ENCODE measurements around the gene RLBP1. TPM values are rescaled to one million over a fixed set of nuclear protein-coding genes. Genes with fewer than 3 reads are reported as not detected.

The RLBP1 gene
- total and polyA plus RNA-seq, 2 experiments from 2014 or later, result not detected

DNA sequence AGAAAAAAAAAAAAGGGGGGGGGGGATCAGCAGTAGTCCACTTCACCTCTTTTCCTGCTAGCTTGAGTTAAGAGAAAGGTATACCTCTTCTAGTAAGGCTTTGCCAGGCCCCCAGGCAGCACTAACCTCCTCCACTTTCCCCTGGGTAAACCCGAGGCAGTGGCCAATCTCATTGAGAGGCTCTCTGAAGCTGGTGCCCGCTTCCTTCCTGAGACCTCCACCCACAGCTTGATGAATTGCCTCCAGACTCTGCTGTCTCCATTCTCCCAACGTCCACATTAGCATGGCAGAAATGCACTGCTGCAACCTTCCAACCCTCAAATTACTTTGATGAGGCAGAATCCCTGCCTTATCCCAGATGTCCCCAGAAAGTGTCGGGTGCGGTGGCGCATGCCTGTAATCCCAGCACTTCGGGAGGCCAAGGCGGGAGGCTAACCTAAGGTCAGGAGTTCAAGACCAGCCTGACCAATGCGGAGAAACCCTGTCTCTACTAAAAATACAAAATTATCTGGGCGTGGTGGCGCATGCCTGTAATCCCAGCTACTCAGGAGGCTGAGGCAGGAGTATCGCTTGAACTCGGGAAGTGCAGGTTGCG lies 15.3 kb downstream of the RLBP1 start:
- no peak overlapping the region for H2AFZ ChIP-seq
- H3K4me2 ChIP-seq, result no peak overlapping the region
- no peaks in the 10 kb centered on the region for H3K36me3 ChIP-seq (replicated peaks; ENCODE audit: insufficient read depth, low read depth)
- no peak overlapping the region for H3K27ac ChIP-seq
- no peaks in the 10 kb centered on the region for H3K4me1 ChIP-seq (ENCODE audit: insufficient read depth)
- WGBS (ENCODE audit: low lambda C conversion rate, missing lambda C conversion rate), result 88% methylated on average over 14 of the region's 14 CpGs
- no peak for DNase-seq (ENCODE audit: low spot score)
- H4K20me1 ChIP-seq (ENCODE audit: insufficient read depth, poor library complexity, severe bottlenecking), result no peaks in the 10 kb centered on the region
- H3K27me3 ChIP-seq, result no peaks in the 10 kb centered on the region
- no peak overlapping the region for H3K4me3 ChIP-seq
- H3K79me2 ChIP-seq, result no peaks in the 10 kb centered on the region
- H3K9me3 ChIP-seq (ENCODE audit: low read depth), result no peaks in the 10 kb centered on the region
- H3K9me2 ChIP-seq (replicated peaks; ENCODE audit: insufficient read depth), result no peaks in the 10 kb centered on the region
- TF ChIP-seq, protein P1, sequence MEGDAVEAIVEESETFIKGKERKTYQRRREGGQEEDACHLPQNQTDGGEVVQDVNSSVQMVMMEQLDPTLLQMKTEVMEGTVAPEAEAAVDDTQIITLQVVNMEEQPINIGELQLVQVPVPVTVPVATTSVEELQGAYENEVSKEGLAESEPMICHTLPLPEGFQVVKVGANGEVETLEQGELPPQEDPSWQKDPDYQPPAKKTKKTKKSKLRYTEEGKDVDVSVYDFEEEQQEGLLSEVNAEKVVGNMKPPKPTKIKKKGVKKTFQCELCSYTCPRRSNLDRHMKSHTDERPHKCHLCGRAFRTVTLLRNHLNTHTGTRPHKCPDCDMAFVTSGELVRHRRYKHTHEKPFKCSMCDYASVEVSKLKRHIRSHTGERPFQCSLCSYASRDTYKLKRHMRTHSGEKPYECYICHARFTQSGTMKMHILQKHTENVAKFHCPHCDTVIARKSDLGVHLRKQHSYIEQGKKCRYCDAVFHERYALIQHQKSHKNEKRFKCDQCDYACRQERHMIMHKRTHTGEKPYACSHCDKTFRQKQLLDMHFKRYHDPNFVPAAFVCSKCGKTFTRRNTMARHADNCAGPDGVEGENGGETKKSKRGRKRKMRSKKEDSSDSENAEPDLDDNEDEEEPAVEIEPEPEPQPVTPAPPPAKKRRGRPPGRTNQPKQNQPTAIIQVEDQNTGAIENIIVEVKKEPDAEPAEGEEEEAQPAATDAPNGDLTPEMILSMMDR (IDR thresholded peaks at IDR 0.05; ENCODE audit: poor library complexity), result no peak
- no peak for TF ChIP-seq EZH2phosphoT487 (IDR thresholded peaks at IDR 0.05; ENCODE audit: low read depth, severe bottlenecking, unreplicated experiment)
- no peak for TF ChIP-seq EZH2 (IDR thresholded peaks at IDR 0.05; ENCODE audit: borderline replicate concordance)

DNA sequence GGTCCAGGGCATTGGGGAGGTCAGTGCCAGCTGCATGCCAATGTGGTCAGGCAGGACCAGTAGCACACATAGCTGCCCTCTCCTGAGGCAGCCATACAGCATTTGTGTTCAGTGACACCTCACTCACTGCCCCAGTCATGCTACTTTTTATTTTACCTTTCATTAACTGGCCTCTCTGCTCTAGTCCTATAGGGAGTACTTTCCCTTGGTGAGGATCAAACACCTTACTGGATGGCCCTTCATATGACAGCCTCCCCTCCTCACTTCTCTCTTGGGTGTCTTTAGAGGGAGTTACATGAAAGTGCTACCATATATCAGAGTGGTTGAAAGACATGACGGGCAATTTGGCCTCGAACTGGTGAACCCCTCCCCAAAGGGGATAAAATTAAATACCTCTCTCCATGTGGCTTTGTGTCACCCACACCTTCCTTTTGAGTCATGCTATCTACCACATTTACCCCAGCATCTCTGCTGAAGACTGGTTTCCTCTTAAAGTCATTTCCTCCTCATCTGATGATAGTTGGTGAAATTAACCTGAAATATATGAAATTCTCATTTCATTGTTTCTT lies 17.6 kb downstream of the RLBP1 start:
- Histone ChIP-seq H3K79me2 (no peaks in the 10 kb centered on the region), H3K36me3 (replicated peaks; ENCODE audit: insufficient read depth, low read depth) (no peaks in the 10 kb centered on the region), H3K27me3 (no peaks in the 10 kb centered on the region), H3K27ac (no peak overlapping the region), H3K4me3 (no peak overlapping the region), H3K9me2 (replicated peaks; ENCODE audit: insufficient read depth) (no peaks in the 10 kb centered on the region), H3K4me1 (ENCODE audit: insufficient read depth) (no peaks in the 10 kb centered on the region), H2AFZ (no peak overlapping the region), H4K20me1 (ENCODE audit: insufficient read depth, poor library complexity, severe bottlenecking) (no peaks in the 10 kb centered on the region), H3K9me3 (ENCODE audit: low read depth) (no peaks in the 10 kb centered on the region), H3K4me2 (no peak overlapping the region)
- TF ChIP-seq EZH2phosphoT487 (IDR thresholded peaks at IDR 0.05; ENCODE audit: low read depth, severe bottlenecking, unreplicated experiment) (no peak), EZH2 (IDR thresholded peaks at IDR 0.05; ENCODE audit: borderline replicate concordance) (no peak)
- TF ChIP-seq, protein P1 (IDR thresholded peaks at IDR 0.05; ENCODE audit: poor library complexity), result no peak
- DNase-seq (ENCODE audit: low spot score), result no peak
- WGBS (ENCODE audit: low lambda C conversion rate, missing lambda C conversion rate), result 86% methylated on average over 2 of the region's 2 CpGs

DNA sequence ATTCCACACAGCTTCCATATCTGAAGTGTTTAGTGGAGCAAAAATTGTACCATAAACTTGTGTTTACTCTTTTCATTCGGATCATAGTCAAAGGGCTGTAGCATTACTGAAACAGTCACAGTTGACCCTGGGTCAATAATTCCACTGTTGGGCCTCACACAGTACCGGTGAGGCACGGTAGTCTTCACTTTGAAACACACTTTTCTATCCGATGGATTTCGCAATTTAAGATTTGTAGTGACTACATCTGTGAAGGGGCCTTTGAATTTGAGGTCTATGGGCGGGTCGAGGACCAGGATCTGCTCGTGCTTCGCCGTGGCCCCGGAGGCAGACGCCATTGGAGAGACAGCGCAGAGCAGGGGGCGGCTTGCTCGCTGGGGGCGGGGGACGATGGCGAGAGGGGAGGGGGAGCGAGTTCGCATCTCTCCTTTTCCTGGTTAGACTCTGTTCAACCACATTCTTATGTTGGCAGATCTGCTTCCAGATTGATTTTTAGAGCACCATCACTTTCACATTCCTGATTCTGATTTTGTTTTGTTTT lies 19.8 kb downstream of the RLBP1 start:
- H3K79me2 ChIP-seq, result no peaks in the 10 kb centered on the region
- no peak overlapping the region for H3K4me2 ChIP-seq
- no peak for DNase-seq (ENCODE audit: low spot score)
- H3K36me3 ChIP-seq (replicated peaks; ENCODE audit: insufficient read depth, low read depth), result no peaks in the 10 kb centered on the region
- no peak overlapping the region for H3K27ac ChIP-seq
- no peaks in the 10 kb centered on the region for H3K9me2 ChIP-seq (replicated peaks; ENCODE audit: insufficient read depth)
- H3K4me1 ChIP-seq (ENCODE audit: insufficient read depth), result no peaks in the 10 kb centered on the region
- H2AFZ ChIP-seq, result no peak overlapping the region
- H3K4me3 ChIP-seq, result no peak overlapping the region
- 85% methylated on average over 18 of the region's 20 CpGs for WGBS (ENCODE audit: low lambda C conversion rate, missing lambda C conversion rate)
- no peaks in the 10 kb centered on the region for H4K20me1 ChIP-seq (ENCODE audit: insufficient read depth, poor library complexity, severe bottlenecking)
- no peak for TF ChIP-seq EZH2phosphoT487 (IDR thresholded peaks at IDR 0.05; ENCODE audit: low read depth, severe bottlenecking, unreplicated experiment)
- TF ChIP-seq EZH2 (IDR thresholded peaks at IDR 0.05; ENCODE audit: borderline replicate concordance), result no peak
- TF ChIP-seq, protein P1 (IDR thresholded peaks at IDR 0.05; ENCODE audit: poor library complexity), result no peak
- no peaks in the 10 kb centered on the region for H3K27me3 ChIP-seq
- no peaks in the 10 kb centered on the region for H3K9me3 ChIP-seq (ENCODE audit: low read depth)
